Liver (tissue), 9 donors: Measurements from ENCODE around the gene ETS2. TPM values are rescaled to one million over a fixed set of nuclear protein-coding genes. Genes with fewer than 3 reads are reported as not detected.

Experiments used
- DNase-seq: peaks from one replicate; pipeline ENCODE4 v3.0.0-alpha.2; 2017; ENCODE audit warnings: low spot score
- H3K27ac ChIP-seq, 2 donors: one replicate each; pipeline ENCODE4 v1.7.0; 2013; ENCODE audit warnings: inconsistent platforms in 2 of 2, low read length in 2 of 2, control low read depth in 1 of 2, low read depth in 1 of 2, mild to moderate bottlenecking in 1 of 2
- H3K27me3 ChIP-seq, 4 donors: one replicate each; pipeline versions ENCODE4 v1.6.1 to v1.7.0; 2013; ENCODE audit warnings: low read length in 3 of 4, inconsistent platforms in 1 of 4, mild to moderate bottlenecking in 1 of 4, moderate library complexity in 1 of 4; ENCODE audit not compliant: control insufficient read depth in 4 of 4, insufficient read depth in 4 of 4
- H3K36me3 ChIP-seq, 4 donors: one replicate each; pipeline versions ENCODE4 v1.6.1 to v1.7.0; 2013; ENCODE audit warnings: low read length in 3 of 4, mild to moderate bottlenecking in 3 of 4, low read depth in 1 of 4, moderate library complexity in 1 of 4; ENCODE audit not compliant: control insufficient read depth in 4 of 4, insufficient read depth in 3 of 4
- H3K4me1 ChIP-seq, 4 donors: one replicate each; pipeline versions ENCODE4 v1.6.1 to v1.7.0; 2013; ENCODE audit warnings: low read length in 3 of 4, mild to moderate bottlenecking in 3 of 4, moderate library complexity in 1 of 4; ENCODE audit not compliant: control insufficient read depth in 4 of 4, insufficient read depth in 4 of 4
- H3K4me3 ChIP-seq, 3 donors: one replicate each; pipeline versions ENCODE4 v1.6.1 to v1.7.0; 2013; ENCODE audit warnings: low read length in 3 of 3, control low read depth in 1 of 3, low read depth in 1 of 3, mild to moderate bottlenecking in 1 of 3
- H3K9ac ChIP-seq, 2 donors: one replicate each; pipeline ENCODE4 v1.7.0; 2013; ENCODE audit warnings: low read length in 2 of 2, mild to moderate bottlenecking in 2 of 2, moderate library complexity in 2 of 2, control low read depth in 1 of 2, low read depth in 1 of 2
- H3K9me3 ChIP-seq, 4 donors: one replicate each; pipeline versions ENCODE4 v1.6.1 to v1.7.0; 2013; ENCODE audit warnings: low read length in 3 of 4; ENCODE audit not compliant: control insufficient read depth in 4 of 4
- CTCF ChIP-seq: fragments of 150-350 bp; IDR thresholded peaks from 2 replicates; pipeline ENCODE4 v1.5.1; 2017; ENCODE audit warnings: improper control_type of control experiment, low read depth, low read length; ENCODE audit not compliant: missing input control
- EGR1 ChIP-seq, 2 donors: IDR thresholded peaks; 2 replicates each; pipeline ENCODE4 v1.6.1; 2016 to 2018; ENCODE audit warnings: antibody characterized with exemption in 2 of 2, low read depth in 2 of 2
- FOXA1 ChIP-seq: IDR thresholded peaks from 2 replicates; pipeline ENCODE4 v1.6.1; 2016; ENCODE audit warnings: antibody characterized with exemption
- FOXA2 ChIP-seq: IDR thresholded peaks from 2 replicates; pipeline ENCODE4 v1.6.1; 2016; ENCODE audit warnings: antibody characterized with exemption
- GABPA ChIP-seq, 2 donors: IDR thresholded peaks in 1 of 2; conservative IDR thresholded peaks in 1 of 2; 2 replicates each; pipeline ENCODE4 v1.6.1; 2016; ENCODE audit warnings: antibody characterized with exemption in 2 of 2, mild to moderate bottlenecking in 1 of 2, moderate library complexity in 1 of 2
- HNF4A ChIP-seq, 2 donors: conservative IDR thresholded peaks; 2 replicates each; pipeline ENCODE4 v1.6.1; 2016; ENCODE audit warnings: antibody characterized with exemption in 2 of 2, mild to moderate bottlenecking in 2 of 2
- HNF4G ChIP-seq: IDR thresholded peaks from 2 replicates; pipeline ENCODE4 v1.6.1; 2016; ENCODE audit warnings: antibody characterized with exemption
- JUND ChIP-seq, 2 donors: IDR thresholded peaks; 2 replicates each; pipeline ENCODE4 v1.6.1; 2016; ENCODE audit warnings: antibody characterized with exemption in 2 of 2
- RAD21 ChIP-seq, 2 donors: IDR thresholded peaks; 2 replicates each; pipeline ENCODE4 v1.6.1; 2016; ENCODE audit warnings: antibody characterized with exemption in 2 of 2, mild to moderate bottlenecking in 2 of 2
- REST ChIP-seq: IDR thresholded peaks from 2 replicates; pipeline ENCODE4 v1.6.1; 2016; ENCODE audit warnings: antibody characterized with exemption, mild to moderate bottlenecking
- RXRA ChIP-seq, 2 donors: IDR thresholded peaks; 2 replicates each; pipeline ENCODE4 v1.6.1; 2017 to 2018; ENCODE audit warnings: antibody characterized with exemption in 2 of 2, mild to moderate bottlenecking in 1 of 2
- SP1 ChIP-seq: IDR thresholded peaks from 2 replicates; pipeline ENCODE4 v1.6.1; 2018; ENCODE audit warnings: antibody characterized with exemption, mild to moderate bottlenecking
- TAF1 ChIP-seq: conservative IDR thresholded peaks from 2 replicates; pipeline ENCODE4 v1.6.1; 2016; ENCODE audit warnings: antibody characterized with exemption, mild to moderate bottlenecking
- YY1 ChIP-seq: IDR thresholded peaks from 2 replicates; pipeline ENCODE4 v1.6.1; 2016; ENCODE audit warnings: antibody characterized with exemption, mild to moderate bottlenecking
- ZBTB33 ChIP-seq: IDR thresholded peaks from 2 replicates; pipeline ENCODE4 v1.6.1; 2016; ENCODE audit warnings: antibody characterized with exemption
- WGBS: extraction: QIAGEN DNeasy Blood & Tissue Kit; methylation state at CpG from one replicate; pipeline ENCODE4 v1.1.7; 2013; 5-methylcytosine and 5-hydroxymethylcytosine counted together
- polyA plus RNA-seq, 2 donors: library from polyadenylated mRNA; stranded (reverse) in 1 of 2; unstranded in 1 of 2; fragments of 200-250 nt in 1 of 2; fragments of >200 nt in 1 of 2; fragmentation: Nextera tagmentation in 1 of 2; extraction: Ambion mirVana in 1 of 2; gene quantifications; one replicate each; pipeline versions ENCODE4 v1.2.1 to v1.2.3, GENCODE V29; 2013 to 2015
- total RNA-seq, 2 donors: library from RNA; depleted of rRNA; stranded (reverse); fragments of >200 nt; gene quantifications; one replicate each; pipeline ENCODE4 v1.2.3, GENCODE V29; 2014
- TF ChIP-seq, protein P1 (sequence below): IDR thresholded peaks from 2 replicates; pipeline ENCODE4 v1.6.1; 2016; ENCODE audit warnings: antibody characterized with exemption
- donor health status: healthy.
- donor health status: healthy.
- donor health status: healthy.
- donor health status: healthy.
- donor health status: healthy.

Gene ETS2
- total and polyA plus RNA-seq, 4 donors, result 20.2 to 90.7 (median 41.8) TPM

- peak; percentile 51 for TF ChIP-seq FOXA2
- TF ChIP-seq RXRA (IDR thresholded peaks at IDR 0.05), result peak; percentile 76 to 94
- TF ChIP-seq JUND (IDR thresholded peaks at IDR 0.05), result peak; percentile 99 to 100
- peak; percentile 45 to 63 for TF ChIP-seq RAD21 (IDR thresholded peaks at IDR 0.05)
- no peak for TF ChIP-seq CTCF
- TF ChIP-seq HNF4G, result peak; percentile 79
Measured at GRCh38 chr21:38787461-38788274, 18.1 kb upstream of the ETS2 start (continued).

DNA sequence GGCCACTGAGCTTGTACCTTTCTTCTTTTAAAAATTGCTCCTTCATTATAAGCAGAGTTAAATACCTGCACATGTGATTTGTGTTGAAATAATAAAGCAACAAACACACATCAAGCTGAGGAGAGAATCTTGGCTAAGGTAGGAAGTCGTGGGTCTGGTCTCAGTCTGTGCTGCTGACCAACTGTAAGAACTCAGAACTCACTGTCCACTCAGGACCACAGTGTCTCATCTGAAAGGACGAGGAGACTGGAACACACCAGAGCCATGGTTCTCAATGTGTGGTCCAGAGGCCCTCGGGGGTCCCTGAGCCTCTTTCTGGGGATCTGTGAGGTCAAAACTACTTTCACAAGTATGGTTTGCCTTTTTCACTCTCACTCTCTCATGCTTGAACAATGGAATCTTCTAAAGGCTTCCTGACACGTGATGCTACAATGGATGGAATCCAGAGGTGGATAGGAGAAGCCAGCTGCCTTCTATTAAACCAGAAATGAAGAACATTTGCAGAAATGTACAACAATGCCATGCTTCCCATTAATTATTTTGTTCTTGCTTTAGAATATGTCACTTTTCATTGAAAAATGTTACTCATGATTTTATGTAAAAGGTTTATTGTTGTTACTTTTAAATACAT, 17.3 kb upstream of the ETS2 start:
- Histone ChIP-seq H3K4me3 (peak overlapping the region in 1 of 3 donors; percentile 2), H3K27ac (peak overlapping the region; percentile 79 to 87), H3K4me1 (peaks cover 0 to 4% (median 0%) of the 10 kb centered on the region in 4 donors), H3K9me3 (no peaks in the 10 kb centered on the region), H3K9ac (no peak overlapping the region), H3K27me3 (no peaks in the 10 kb centered on the region), H3K36me3 (no peaks in the 10 kb centered on the region)
- DNase-seq, result no peak
- TF ChIP-seq RXRA (IDR thresholded peaks at IDR 0.05), result no peak
- no peak for TF ChIP-seq GABPA (IDR thresholded peaks at IDR 0.05 in 1 of 2, conservative IDR thresholded peaks at IDR 0.05 in 1 of 2)
- no peak for TF ChIP-seq RAD21 (IDR thresholded peaks at IDR 0.05)
- no peak for TF ChIP-seq HNF4G
- TF ChIP-seq HNF4A (conservative IDR thresholded peaks at IDR 0.05), result no peak
- no peak for TF ChIP-seq JUND (IDR thresholded peaks at IDR 0.05)
- TF ChIP-seq EGR1 (IDR thresholded peaks at IDR 0.05; ENCODE audit: low read depth in 2 of 2), result no peak
- TF ChIP-seq, protein P1, sequence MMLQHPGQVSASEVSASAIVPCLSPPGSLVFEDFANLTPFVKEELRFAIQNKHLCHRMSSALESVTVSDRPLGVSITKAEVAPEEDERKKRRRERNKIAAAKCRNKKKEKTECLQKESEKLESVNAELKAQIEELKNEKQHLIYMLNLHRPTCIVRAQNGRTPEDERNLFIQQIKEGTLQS, result no peak
- WGBS, result 86% methylated on average over 4 of the region's 4 CpGs

DNA sequence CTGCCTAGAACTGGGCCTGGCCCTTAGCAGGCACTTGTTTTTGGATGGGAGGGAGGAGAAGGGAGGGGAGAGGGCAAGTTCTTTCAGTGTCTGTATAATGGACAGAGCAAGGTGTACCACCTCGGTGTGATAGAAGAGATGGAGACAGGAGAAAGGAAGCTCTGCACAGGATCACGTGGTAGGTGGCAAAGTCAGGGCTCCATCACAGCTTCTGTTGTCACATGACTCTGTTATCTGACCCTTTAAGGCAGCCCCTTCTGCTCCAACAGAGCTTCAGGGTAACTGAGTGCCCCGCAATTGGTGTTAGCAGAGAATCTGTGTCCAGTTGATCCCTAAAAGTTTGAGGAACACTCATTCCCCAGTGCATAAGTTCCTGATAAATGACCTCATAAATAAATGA, 16.5 kb upstream of the ETS2 start:
- TF ChIP-seq HNF4A (conservative IDR thresholded peaks at IDR 0.05) (no peak), REST (no peak), SP1 (no peak), ZBTB33 (no peak), TAF1 (no peak), JUND (IDR thresholded peaks at IDR 0.05) (no peak), FOXA1 (no peak), RAD21 (IDR thresholded peaks at IDR 0.05) (no peak), HNF4G (no peak), YY1 (no peak), FOXA2 (no peak), GABPA (IDR thresholded peaks at IDR 0.05 in 1 of 2, conservative IDR thresholded peaks at IDR 0.05 in 1 of 2) (no peak), EGR1 (IDR thresholded peaks at IDR 0.05; ENCODE audit: low read depth in 2 of 2) (no peak)
- H3K4me1 ChIP-seq, result peaks cover 0 to 4% (median under 1%) of the 10 kb centered on the region in 4 donors
- H3K9me3 ChIP-seq, result no peaks in the 10 kb centered on the region
- H3K27ac ChIP-seq, result no peak overlapping the region
- H3K9ac ChIP-seq, result no peak overlapping the region
- WGBS, result 91% methylated on average over 3 of the region's 3 CpGs
- no peaks in the 10 kb centered on the region for H3K36me3 ChIP-seq
- no peak overlapping the region for H3K4me3 ChIP-seq
- H3K27me3 ChIP-seq, result no peaks in the 10 kb centered on the region
- no peak for DNase-seq
